ENCODE results near the gene ARPC1A.
"Not testable (repeated sequence)": the region's sequence is repeated elsewhere in the genome, so short reads cannot be mapped to it uniquely, and the experiment has no call there.

Gene ARPC1A

DNA sequence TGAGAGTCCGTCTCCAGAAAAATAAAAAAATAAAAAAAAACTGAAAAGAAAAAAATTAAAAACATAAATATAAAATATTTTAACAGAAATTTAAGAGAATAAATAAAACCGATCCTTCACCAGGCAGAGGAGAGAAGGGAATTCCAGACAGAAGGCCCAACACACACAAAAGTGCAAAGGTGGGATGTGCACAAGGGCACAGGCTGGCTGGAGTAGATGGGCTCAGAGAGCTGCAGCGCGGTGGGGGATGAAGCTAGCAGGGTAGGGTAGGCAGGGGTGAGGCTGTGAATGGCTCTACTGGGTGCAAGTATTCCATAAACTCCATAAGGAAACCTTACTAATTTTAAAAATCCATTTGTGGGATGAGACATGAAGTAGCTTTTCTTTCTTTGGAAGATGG is 15.7 kb upstream of the ARPC1A start:
- no peak for TF ChIP-seq ZFX (IDR thresholded peaks at IDR 0.05)
- TF ChIP-seq, protein P1, sequence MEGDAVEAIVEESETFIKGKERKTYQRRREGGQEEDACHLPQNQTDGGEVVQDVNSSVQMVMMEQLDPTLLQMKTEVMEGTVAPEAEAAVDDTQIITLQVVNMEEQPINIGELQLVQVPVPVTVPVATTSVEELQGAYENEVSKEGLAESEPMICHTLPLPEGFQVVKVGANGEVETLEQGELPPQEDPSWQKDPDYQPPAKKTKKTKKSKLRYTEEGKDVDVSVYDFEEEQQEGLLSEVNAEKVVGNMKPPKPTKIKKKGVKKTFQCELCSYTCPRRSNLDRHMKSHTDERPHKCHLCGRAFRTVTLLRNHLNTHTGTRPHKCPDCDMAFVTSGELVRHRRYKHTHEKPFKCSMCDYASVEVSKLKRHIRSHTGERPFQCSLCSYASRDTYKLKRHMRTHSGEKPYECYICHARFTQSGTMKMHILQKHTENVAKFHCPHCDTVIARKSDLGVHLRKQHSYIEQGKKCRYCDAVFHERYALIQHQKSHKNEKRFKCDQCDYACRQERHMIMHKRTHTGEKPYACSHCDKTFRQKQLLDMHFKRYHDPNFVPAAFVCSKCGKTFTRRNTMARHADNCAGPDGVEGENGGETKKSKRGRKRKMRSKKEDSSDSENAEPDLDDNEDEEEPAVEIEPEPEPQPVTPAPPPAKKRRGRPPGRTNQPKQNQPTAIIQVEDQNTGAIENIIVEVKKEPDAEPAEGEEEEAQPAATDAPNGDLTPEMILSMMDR (conservative IDR thresholded peaks at IDR 0.05): no peak
- H3K27ac ChIP-seq: no peak overlapping the region

DNA sequence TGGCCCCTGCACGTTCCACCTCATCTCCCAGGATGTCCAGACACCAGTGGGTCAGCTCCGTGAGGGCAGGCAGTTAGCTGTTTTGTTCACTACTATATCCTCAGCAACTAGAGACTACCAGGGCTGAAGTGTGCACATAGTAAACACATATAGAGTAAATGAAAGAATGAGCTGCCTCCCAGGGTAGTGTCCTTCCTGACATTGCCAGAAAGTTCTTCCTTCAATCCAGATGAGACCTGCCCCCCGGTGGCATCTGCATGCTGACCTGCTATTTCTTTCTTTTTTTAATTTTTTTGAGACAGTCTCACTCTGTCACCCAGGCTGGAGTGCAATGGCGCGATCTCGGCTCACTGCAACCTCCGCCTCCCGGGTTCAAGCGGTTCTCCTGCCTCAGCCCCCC is 14.0 kb upstream of the ARPC1A start:
- no peak overlapping the region for H3K27ac ChIP-seq
- no peak for TF ChIP-seq ZFX (IDR thresholded peaks at IDR 0.05)
- TF ChIP-seq, protein P1 (conservative IDR thresholded peaks at IDR 0.05): no peak

DNA sequence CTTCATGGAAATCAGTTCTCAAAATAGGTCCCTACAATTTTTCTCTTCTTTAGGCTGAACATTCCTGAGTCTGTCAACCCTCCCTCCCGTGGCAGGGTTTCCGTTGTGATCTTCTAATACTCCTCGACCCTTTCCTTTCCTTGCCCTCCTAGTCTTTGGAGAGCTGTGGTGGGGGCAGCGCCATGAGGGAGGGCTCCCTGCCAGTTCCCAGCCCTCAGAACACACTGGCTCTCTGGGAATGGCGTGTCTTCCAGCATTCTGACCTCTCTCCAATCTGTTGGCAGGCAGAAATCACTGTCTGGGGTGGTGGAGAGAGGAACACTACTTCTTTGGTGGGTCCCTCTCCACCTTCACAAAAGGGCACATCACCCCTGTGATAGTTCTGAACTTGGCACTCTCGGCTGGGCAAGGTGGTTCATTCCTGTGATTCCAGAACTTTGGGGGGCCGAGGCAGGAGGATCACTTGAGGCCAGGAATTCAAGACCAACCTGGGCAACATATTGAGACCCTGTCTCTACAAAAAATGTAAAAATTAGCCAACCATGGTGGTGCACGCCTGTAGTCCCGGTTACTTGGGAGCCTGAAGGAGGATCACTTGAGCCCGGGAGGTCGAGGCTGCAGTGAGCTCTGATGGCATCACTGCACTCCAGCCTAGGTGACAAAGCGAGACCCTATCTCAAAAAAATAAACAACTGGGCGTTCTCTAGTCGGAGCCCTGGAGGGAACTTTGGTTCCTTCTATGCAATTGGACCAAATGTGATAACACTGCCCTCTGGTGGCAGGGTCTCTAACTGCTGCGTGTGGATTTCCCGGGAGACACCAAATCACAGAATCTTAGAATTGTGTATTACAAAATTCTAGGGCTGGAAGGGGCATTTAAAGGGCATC is 13.1 kb upstream of the ARPC1A start:
- no peak for TF ChIP-seq ZFX (IDR thresholded peaks at IDR 0.05)
- TF ChIP-seq, protein P1 (conservative IDR thresholded peaks at IDR 0.05): peak; percentile 97

DNA sequence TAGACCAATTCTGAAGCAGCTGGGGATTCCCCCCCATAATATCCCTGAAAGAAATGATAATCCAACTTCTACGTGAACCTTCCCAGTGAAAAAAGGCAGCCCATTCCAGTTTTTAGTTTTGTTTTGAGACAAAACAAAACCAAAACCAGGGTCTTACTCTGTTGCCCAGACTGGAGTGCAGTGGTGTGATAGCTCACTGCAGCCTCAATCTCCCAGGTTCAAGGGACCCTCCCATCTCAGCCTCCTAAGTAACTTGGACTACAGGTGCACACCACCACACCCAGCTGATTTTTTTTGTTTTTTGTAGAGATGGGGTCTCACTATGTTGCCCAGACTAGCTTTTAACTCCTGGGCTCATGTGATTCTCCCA is 12.5 kb upstream of the ARPC1A start:
- H3K27ac ChIP-seq: no peak overlapping the region
- TF ChIP-seq, protein P1 (conservative IDR thresholded peaks at IDR 0.05): peak; percentile 39
- TF ChIP-seq ZFX (IDR thresholded peaks at IDR 0.05): no peak

More for the DNA sequence above, 13.1 kb upstream of the ARPC1A start:
- H3K27ac ChIP-seq: no peak overlapping the region

DNA sequence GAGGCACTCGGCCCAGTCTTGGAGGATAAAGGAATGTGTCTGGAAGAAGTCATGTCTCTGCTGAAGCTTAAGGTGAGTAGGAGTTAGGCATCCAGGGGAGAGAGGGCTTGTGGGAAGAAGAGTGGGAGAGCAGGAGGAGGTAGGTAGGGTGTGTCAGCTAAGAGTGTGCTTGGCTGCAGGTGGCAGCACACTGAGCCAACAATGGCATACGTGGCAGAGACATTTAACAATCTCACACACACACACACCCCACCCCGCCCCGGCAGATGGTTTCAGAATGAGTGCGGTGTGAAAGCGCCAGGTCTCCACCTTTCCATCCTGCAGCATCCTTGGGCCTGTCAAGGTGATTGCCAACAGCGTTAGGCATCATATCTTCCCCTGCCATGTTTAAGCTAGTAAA is 11.2 kb upstream of the ARPC1A start:
- TF ChIP-seq, protein P1 (conservative IDR thresholded peaks at IDR 0.05): no peak
- TF ChIP-seq ZFX (IDR thresholded peaks at IDR 0.05): no peak
- no peak overlapping the region for H3K27ac ChIP-seq

DNA sequence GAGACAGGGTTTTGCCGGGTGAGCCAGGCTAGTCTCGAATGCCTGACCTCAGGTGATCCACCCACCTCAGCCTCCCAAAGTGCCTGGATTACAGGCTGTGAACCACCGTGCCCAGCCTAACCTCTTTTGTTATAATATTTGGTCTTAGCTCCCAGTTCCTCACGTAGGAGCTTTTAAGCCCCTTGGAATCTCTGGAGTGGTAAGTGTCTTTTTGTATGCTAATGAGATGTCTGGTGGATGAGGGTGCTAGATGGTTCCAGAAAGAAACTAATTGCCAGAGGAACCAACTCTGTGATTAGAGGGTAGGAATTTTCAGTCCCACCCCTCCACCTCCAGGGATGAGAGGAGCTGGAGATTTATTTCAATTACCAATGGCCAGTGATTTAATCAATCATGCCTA is 5.3 kb upstream of the ARPC1A start:
- H3K27ac ChIP-seq: no peak overlapping the region

DNA sequence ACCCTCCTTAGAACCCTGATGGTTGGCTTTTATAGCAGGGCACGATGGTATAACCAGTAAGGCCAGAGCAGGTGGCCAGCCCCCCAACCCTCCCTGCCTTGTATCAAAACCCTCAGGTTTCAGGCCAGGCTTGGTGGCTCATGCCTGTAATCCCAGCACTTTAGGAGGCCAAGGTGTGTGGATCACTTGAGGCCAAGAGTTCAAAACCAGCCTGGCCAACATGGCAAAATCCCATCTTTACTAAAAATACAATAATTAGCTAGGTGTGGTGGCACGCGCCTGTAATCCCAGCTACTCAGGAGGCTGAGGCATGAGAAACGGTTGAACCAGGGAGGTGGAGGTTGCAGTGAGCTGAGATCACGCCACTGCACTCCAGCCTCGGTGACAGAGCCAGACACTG is 3.0 kb upstream of the ARPC1A start:
- H3K27ac ChIP-seq: not testable (repeated sequence)

More for the DNA sequence above, 5.3 kb upstream of the ARPC1A start:
- no peak for TF ChIP-seq ZFX (IDR thresholded peaks at IDR 0.05)
- TF ChIP-seq, protein P1 (conservative IDR thresholded peaks at IDR 0.05): no peak

DNA sequence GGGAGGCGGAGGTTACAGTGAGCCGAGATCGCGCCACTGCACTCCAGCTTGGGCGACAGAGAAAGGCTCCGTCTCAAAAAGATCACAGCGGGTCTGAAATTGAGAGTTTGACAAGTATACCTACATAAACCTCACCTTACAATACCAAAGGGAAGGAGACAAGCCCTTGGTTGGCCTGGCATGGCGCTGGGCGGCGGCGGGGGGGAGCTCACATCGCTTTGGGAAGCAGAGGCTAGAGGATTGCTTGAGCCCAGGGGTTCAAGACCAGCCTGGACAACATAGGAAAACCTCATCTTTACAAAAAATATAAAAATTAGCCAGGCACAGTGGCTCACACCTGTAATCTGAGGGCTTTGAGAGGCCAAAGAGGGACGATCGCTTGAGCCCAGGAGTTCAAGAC is 1.1 kb upstream of the ARPC1A start:
- TF ChIP-seq, protein P1 (conservative IDR thresholded peaks at IDR 0.05): no peak
- TF ChIP-seq ZFX (IDR thresholded peaks at IDR 0.05): no peak
- H3K27ac ChIP-seq: peak overlapping the region; percentile 82; the same call in 1 of the 2 replicates
